GM21367 (cell line): Measurements from ENCODE around the gene DCLK1.

ENCODE experiments used
- ATAC-seq: cut with Tn5 transposase; IDR thresholded peaks from one replicate; pipeline ENCODE4 v1.9.1; 2021; ENCODE audit not compliant: unreplicated experiment

DCLK1 gene

GRCh38 chr13:35765941-35766340 lies 365.2 kb downstream of the DCLK1 start:
- ATAC-seq, result no peak

GRCh38 chr13:35765366-35765765 lies 365.8 kb downstream of the DCLK1 start:
- no peak for ATAC-seq

GRCh38 chr13:35764326-35765015 lies 366.7 kb downstream of the DCLK1 start:
- ATAC-seq, result no peak

- no peak for ATAC-seq
Measured at GRCh38 chr13:35763782-35764123, 367.4 kb downstream of the DCLK1 start.

GRCh38 chr13:35763060-35763781 lies 368.0 kb downstream of the DCLK1 start:
- ATAC-seq, result no peak

GRCh38 chr13:35761440-35762252 lies 369.5 kb downstream of the DCLK1 start:
- ATAC-seq, result no peak

GRCh38 chr13:35760735-35761281 lies 370.4 kb downstream of the DCLK1 start:
- ATAC-seq, result no peak

GRCh38 chr13:35747594-35747993 lies 383.6 kb downstream of the DCLK1 start:
- ATAC-seq, result no peak

- no peak for ATAC-seq
Measured at GRCh38 chr13:35744566-35745178, 386.5 kb downstream of the DCLK1 start.

GRCh38 chr13:35744144-35744543 lies 387.0 kb downstream of the DCLK1 start:
- ATAC-seq, result no peak

GRCh38 chr13:35743165-35743564 lies 388.0 kb downstream of the DCLK1 start:
- no peak for ATAC-seq

GRCh38 chr13:35741657-35742056 lies 389.5 kb downstream of the DCLK1 start:
- ATAC-seq, result no peak

- ATAC-seq, result no peak
Measured at GRCh38 chr13:35736876-35737275, 394.3 kb downstream of the DCLK1 start.

- ATAC-seq, result no peak
Measured at GRCh38 chr13:35733827-35734226, 397.4 kb downstream of the DCLK1 start.

GRCh38 chr13:35732565-35732964 lies 398.6 kb downstream of the DCLK1 start:
- ATAC-seq, result no peak

GRCh38 chr13:35731471-35731870 lies 399.7 kb downstream of the DCLK1 start:
- ATAC-seq, result no peak

GRCh38 chr13:35729926-35730627 lies 401.1 kb downstream of the DCLK1 start:
- no peak for ATAC-seq

- ATAC-seq, result no peak
Measured at GRCh38 chr13:35727881-35728280, 403.3 kb downstream of the DCLK1 start.

- no peak for ATAC-seq
Measured at GRCh38 chr13:35724446-35724845, 406.7 kb downstream of the DCLK1 start.

- ATAC-seq, result no peak
Measured at GRCh38 chr13:35723821-35724220, 407.4 kb downstream of the DCLK1 start.

GRCh38 chr13:35723053-35723461 lies 408.1 kb downstream of the DCLK1 start:
- no peak for ATAC-seq
